ENCODE measurements around the gene ENTPD3. TPM values are rescaled to one million over a fixed set of nuclear protein-coding genes. Genes with fewer than 3 reads are reported as not detected.

Gene ENTPD3
- total and polyA plus RNA-seq, 8 donors, result 7.0 to 27.8 (median 11.9) TPM

DNA sequence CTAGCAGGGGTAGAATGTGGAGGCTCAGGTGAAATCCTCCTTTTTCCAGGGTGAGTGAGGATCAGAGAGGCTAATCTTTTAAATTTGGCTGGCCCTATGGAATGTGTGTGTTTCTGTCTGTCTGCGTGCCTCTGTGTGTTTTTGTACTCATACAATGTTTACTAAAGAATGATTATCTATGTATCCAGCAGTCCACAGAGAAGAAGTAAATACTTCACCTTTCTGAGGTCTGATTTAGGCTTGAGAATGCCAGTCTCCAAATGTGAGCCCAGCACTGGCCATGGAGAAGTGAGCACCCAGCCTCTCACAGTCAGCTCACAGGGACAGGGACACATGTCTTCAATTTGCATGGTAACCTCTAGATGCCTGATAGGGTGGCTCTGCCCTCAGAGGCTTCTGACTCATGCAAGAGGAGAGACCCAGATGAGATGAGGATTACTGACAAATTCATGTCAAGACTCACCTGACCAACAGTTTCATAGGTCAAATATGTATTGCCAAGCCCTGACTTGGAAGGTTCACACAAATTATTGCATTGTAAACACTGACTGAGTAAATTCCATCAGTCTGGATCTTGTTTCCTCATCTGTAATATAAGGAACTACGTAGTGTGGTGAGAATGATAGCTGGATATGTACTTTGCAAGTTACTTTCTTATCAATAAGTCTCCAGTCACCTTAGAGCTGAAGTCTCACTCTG is 31.0 kb downstream of the ENTPD3 start:
- ATAC-seq, result no peak

GRCh38 chr3:40422861-40423260 is 35.9 kb downstream of the ENTPD3 start:
- Histone ChIP-seq H3K27me3 (no peaks in the 10 kb centered on the region), H3K4me1 (no peaks in the 10 kb centered on the region), H3K9me3 (no peaks in the 10 kb centered on the region), H3K27ac (no peak overlapping the region), H3K4me3 (no peak overlapping the region), H3K36me3 (no peaks in the 10 kb centered on the region)
- no peak for TF ChIP-seq CTCF (IDR thresholded peaks at IDR 0.05)
- intact Hi-C loops (cut with DNase I), result no loop called here
- FAIRE-seq, result no peak
- no peak for ATAC-seq
- DNase-seq, result no peak
- WGBS, 2 donors, result 73 to 91% methylated on average over 1 of the region's 1 CpG

More for the DNA sequence above, 31.0 kb downstream of the ENTPD3 start:
- Histone ChIP-seq H3K4me1 (no peaks in the 10 kb centered on the region), H3K9me3 (no peaks in the 10 kb centered on the region), H3K27ac (no peak overlapping the region), H3K27me3 (no peaks in the 10 kb centered on the region), H3K4me3 (no peak overlapping the region), H3K36me3 (peaks cover 0 to 7% (median 0%) of the 10 kb centered on the region in 3 donors)
- intact Hi-C loops (cut with DNase I), result no loop called here
- 51 to 61% methylated on average over 2 of the region's 2 CpGs for WGBS, 2 donors
- no peak for FAIRE-seq
- no peak for DNase-seq
- TF ChIP-seq CTCF (IDR thresholded peaks at IDR 0.05), result no peak

DNA sequence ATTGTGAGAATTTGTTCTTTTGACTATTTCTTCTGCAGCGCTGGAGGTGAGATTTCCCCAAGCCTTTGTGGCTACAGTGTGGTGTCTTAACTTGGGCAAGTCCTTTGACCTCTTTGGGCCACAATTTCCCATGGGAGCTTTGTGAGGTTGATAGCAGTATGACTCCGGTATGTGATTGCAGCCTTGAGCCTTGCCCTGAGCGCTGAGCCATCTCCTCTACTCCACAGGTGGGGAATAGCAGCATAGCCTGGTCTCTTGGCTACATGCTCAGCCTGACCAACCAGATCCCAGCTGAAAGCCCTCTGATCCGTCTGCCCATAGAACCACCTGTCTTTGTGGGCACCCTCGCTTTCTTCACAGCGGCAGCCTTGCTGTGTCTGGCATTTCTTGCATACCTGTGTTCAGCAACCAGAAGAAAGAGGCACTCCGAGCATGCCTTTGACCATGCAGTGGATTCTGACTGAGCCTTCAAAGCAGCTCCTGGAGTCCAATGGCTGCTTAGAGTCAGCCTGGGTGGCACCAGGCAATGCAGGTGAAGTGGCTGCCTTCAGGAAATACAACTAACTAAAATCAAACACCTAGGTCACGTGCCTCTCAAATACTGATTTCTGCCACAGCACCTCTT is 40.2 kb downstream of the ENTPD3 start:
- intact Hi-C loops (cut with DNase I), result no loop called here
- DNase-seq, result no peak
- no peak for ATAC-seq
- H3K36me3 ChIP-seq, result no peaks in the 10 kb centered on the region
- H3K27me3 ChIP-seq, result no peaks in the 10 kb centered on the region
- no peaks in the 10 kb centered on the region for H3K9me3 ChIP-seq
- no peaks in the 10 kb centered on the region for H3K4me1 ChIP-seq
- TF ChIP-seq CTCF (IDR thresholded peaks at IDR 0.05), result no peak
- H3K27ac ChIP-seq, result no peak overlapping the region
- FAIRE-seq, result no peak
- H3K4me3 ChIP-seq, result no peak overlapping the region
- 94 to 97% methylated on average over 8 of the region's 8 CpGs for WGBS, 2 donors

- Histone ChIP-seq H3K27me3 (no peaks in the 10 kb centered on the region), H3K4me3 (no peak overlapping the region), H3K27ac (no peak overlapping the region), H3K9me3 (no peaks in the 10 kb centered on the region), H3K36me3 (no peaks in the 10 kb centered on the region), H3K4me1 (no peaks in the 10 kb centered on the region)
- 85 to 86% methylated on average over 2 of the region's 2 CpGs for whole genome bisulfite sequencing, 2 donors
- intact Hi-C loops (cut with DNase I), result no loop called here
- DNase-seq, result no peak
- peak in 1 of 4 donors; percentile 41 for ATAC-seq
- no peak for FAIRE-seq
- no peak for TF ChIP-seq CTCF (IDR thresholded peaks at IDR 0.05)
Observed at GRCh38 chr3:40432793-40433192, 45.8 kb downstream of the ENTPD3 start.

- Histone ChIP-seq H3K4me3 (no peak overlapping the region), H3K9me3 (no peaks in the 10 kb centered on the region), H3K27me3 (no peaks in the 10 kb centered on the region), H3K36me3 (no peaks in the 10 kb centered on the region), H3K27ac (no peak overlapping the region), H3K4me1 (no peaks in the 10 kb centered on the region)
- ATAC-seq (no peak), DNase-seq (no peak), FAIRE-seq (no peak)
- no peak for TF ChIP-seq CTCF (IDR thresholded peaks at IDR 0.05)
- intact Hi-C loops (cut with DNase I), result no loop called here
- 77 to 83% methylated on average over 5 of the region's 5 CpGs for WGBS, 2 donors
Observed at GRCh38 chr3:40437889-40438288, 50.9 kb downstream of the ENTPD3 start.

Data from pancreas (tissue), 10 donors.